Measurements from ENCODE around the gene CHST13.

CHST13 gene

GRCh38 chr3:126480861-126481260 lies 43.1 kb upstream of the CHST13 start:
- H3K4me1 ChIP-seq (ENCODE audit: control insufficient read depth in 1 of 2, insufficient read depth in 2 of 2, low read length in 2 of 2), result peaks cover 2 to 10% of the 10 kb centered on the region in 2 donors
- no peak overlapping the region for H3K4me3 ChIP-seq (ENCODE audit: low read depth in 1 of 2, low read length in 2 of 2)
- no peak overlapping the region for H3K27ac ChIP-seq (ENCODE audit: low read depth, low read length)
- no peaks in the 10 kb centered on the region for H3K36me3 ChIP-seq (ENCODE audit: control insufficient read depth in 1 of 2, insufficient read depth in 2 of 2, low read length in 2 of 2)
- H3K27me3 ChIP-seq (ENCODE audit: control insufficient read depth in 1 of 2, insufficient read depth in 2 of 2, low read length in 2 of 2), result no peaks in the 10 kb centered on the region
- H3K9ac ChIP-seq (ENCODE audit: low read depth in 1 of 2, low read length in 2 of 2), result no peak overlapping the region
- H3K9me3 ChIP-seq (ENCODE audit: control insufficient read depth in 1 of 2, low read length in 2 of 2), result no peaks in the 10 kb centered on the region

- peaks cover 0 to 6% of the 10 kb centered on the region in 2 donors for H3K4me1 ChIP-seq (ENCODE audit: control insufficient read depth in 1 of 2, insufficient read depth in 2 of 2, low read length in 2 of 2)
- no peaks in the 10 kb centered on the region for H3K9me3 ChIP-seq (ENCODE audit: control insufficient read depth in 1 of 2, low read length in 2 of 2)
- H3K4me3 ChIP-seq (ENCODE audit: low read depth in 1 of 2, low read length in 2 of 2), result no peak overlapping the region
- no peak overlapping the region for H3K9ac ChIP-seq (ENCODE audit: low read depth in 1 of 2, low read length in 2 of 2)
- H3K36me3 ChIP-seq (ENCODE audit: control insufficient read depth in 1 of 2, insufficient read depth in 2 of 2, low read length in 2 of 2), result no peaks in the 10 kb centered on the region
- no peak overlapping the region for H3K27ac ChIP-seq (ENCODE audit: low read depth, low read length)
- no peaks in the 10 kb centered on the region for H3K27me3 ChIP-seq (ENCODE audit: control insufficient read depth in 1 of 2, insufficient read depth in 2 of 2, low read length in 2 of 2)
Measured at GRCh38 chr3:126481808-126482502, 42.0 kb upstream of the CHST13 start.

DNA sequence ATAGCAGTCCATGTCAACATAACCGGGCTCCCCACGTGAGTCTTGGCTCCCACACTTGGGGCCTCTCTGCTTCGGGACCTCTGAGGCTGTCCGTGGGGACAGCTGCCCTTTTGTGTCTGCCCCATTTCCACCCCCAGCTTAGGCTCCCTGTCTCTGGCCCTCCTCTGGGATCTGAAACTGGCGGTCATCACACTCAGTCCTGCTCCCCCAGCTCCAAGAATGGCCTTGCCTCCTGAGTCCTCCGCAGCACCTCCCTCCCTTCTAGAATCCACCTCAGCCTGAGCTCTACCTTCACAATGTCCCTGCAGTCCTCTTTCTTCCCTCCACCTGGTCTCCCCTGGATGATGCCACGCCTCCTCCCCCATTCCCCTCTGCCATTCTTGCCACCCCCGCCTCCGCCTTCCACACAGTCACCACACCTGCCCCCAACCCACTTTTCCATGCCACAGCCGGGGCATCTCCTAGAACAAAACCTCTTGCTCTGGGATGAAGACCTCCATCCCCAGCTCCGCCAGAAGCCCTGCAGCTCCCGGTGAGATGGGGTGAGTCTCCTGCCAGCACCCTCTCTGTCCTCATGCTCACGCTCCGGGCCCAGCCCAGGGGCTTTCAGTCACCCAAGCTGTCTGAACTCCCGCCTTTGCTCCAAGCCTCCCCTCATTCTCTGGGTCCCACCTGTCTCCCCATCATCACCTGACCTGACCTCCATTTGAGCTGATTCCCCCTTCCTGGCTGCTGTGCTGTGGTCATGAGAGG lies 41.3 kb upstream of the CHST13 start:
- Histone ChIP-seq H3K27ac (ENCODE audit: low read depth, low read length) (no peak overlapping the region), H3K27me3 (ENCODE audit: control insufficient read depth in 1 of 2, insufficient read depth in 2 of 2, low read length in 2 of 2) (no peaks in the 10 kb centered on the region), H3K4me3 (ENCODE audit: low read depth in 1 of 2, low read length in 2 of 2) (no peak overlapping the region), H3K4me1 (ENCODE audit: control insufficient read depth in 1 of 2, insufficient read depth in 2 of 2, low read length in 2 of 2) (peaks cover 0 to 6% of the 10 kb centered on the region in 2 donors), H3K9me3 (ENCODE audit: control insufficient read depth in 1 of 2, low read length in 2 of 2) (no peaks in the 10 kb centered on the region), H3K9ac (ENCODE audit: low read depth in 1 of 2, low read length in 2 of 2) (no peak overlapping the region), H3K36me3 (ENCODE audit: control insufficient read depth in 1 of 2, insufficient read depth in 2 of 2, low read length in 2 of 2) (no peaks in the 10 kb centered on the region)

- Histone ChIP-seq H3K4me1 (ENCODE audit: control insufficient read depth in 1 of 2, insufficient read depth in 2 of 2, low read length in 2 of 2) (peaks cover 0 to 6% of the 10 kb centered on the region in 2 donors), H3K9me3 (ENCODE audit: control insufficient read depth in 1 of 2, low read length in 2 of 2) (no peaks in the 10 kb centered on the region), H3K36me3 (ENCODE audit: control insufficient read depth in 1 of 2, insufficient read depth in 2 of 2, low read length in 2 of 2) (no peaks in the 10 kb centered on the region), H3K4me3 (ENCODE audit: low read depth in 1 of 2, low read length in 2 of 2) (no peak overlapping the region), H3K27me3 (ENCODE audit: control insufficient read depth in 1 of 2, insufficient read depth in 2 of 2, low read length in 2 of 2) (no peaks in the 10 kb centered on the region), H3K9ac (ENCODE audit: low read depth in 1 of 2, low read length in 2 of 2) (no peak overlapping the region), H3K27ac (ENCODE audit: low read depth, low read length) (no peak overlapping the region)
Measured at GRCh38 chr3:126483321-126483761, 40.6 kb upstream of the CHST13 start.

GRCh38 chr3:126484148-126484547 lies 39.8 kb upstream of the CHST13 start:
- Histone ChIP-seq H3K4me1 (ENCODE audit: control insufficient read depth in 1 of 2, insufficient read depth in 2 of 2, low read length in 2 of 2) (peaks cover 0 to 6% of the 10 kb centered on the region in 2 donors), H3K36me3 (ENCODE audit: control insufficient read depth in 1 of 2, insufficient read depth in 2 of 2, low read length in 2 of 2) (no peaks in the 10 kb centered on the region), H3K4me3 (ENCODE audit: low read depth in 1 of 2, low read length in 2 of 2) (no peak overlapping the region), H3K27me3 (ENCODE audit: control insufficient read depth in 1 of 2, insufficient read depth in 2 of 2, low read length in 2 of 2) (no peaks in the 10 kb centered on the region), H3K27ac (ENCODE audit: low read depth, low read length) (no peak overlapping the region), H3K9ac (ENCODE audit: low read depth in 1 of 2, low read length in 2 of 2) (no peak overlapping the region), H3K9me3 (ENCODE audit: control insufficient read depth in 1 of 2, low read length in 2 of 2) (no peaks in the 10 kb centered on the region)

DNA sequence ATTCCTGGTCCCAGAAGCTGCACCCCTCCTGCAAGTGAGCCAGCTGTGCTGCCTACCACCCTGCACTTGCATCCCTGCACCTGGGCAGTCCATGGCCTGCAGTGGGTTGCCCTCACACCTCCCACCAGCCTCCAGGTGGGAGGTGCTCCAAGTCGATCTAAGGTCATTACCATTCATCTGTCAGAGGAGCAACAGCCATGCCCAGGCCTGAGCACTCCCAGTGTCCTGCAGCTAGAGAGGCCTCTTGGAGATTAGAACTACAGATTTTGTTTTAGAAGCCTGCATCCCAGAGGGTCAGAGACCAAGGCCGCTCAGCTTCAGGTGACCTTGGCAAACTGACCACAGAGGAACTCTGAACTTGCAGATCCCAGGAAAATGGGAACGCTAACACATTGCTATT lies 39.3 kb upstream of the CHST13 start:
- peaks cover 0 to 6% of the 10 kb centered on the region in 2 donors for H3K4me1 ChIP-seq (ENCODE audit: control insufficient read depth in 1 of 2, insufficient read depth in 2 of 2, low read length in 2 of 2)
- H3K36me3 ChIP-seq (ENCODE audit: control insufficient read depth in 1 of 2, insufficient read depth in 2 of 2, low read length in 2 of 2), result no peaks in the 10 kb centered on the region
- no peak overlapping the region for H3K4me3 ChIP-seq (ENCODE audit: low read depth in 1 of 2, low read length in 2 of 2)
- H3K9ac ChIP-seq (ENCODE audit: low read depth in 1 of 2, low read length in 2 of 2), result no peak overlapping the region
- H3K27me3 ChIP-seq (ENCODE audit: control insufficient read depth in 1 of 2, insufficient read depth in 2 of 2, low read length in 2 of 2), result no peaks in the 10 kb centered on the region
- H3K9me3 ChIP-seq (ENCODE audit: control insufficient read depth in 1 of 2, low read length in 2 of 2), result no peaks in the 10 kb centered on the region
- H3K27ac ChIP-seq (ENCODE audit: low read depth, low read length), result no peak overlapping the region

- Histone ChIP-seq H3K9me3 (ENCODE audit: control insufficient read depth in 1 of 2, low read length in 2 of 2) (no peaks in the 10 kb centered on the region), H3K36me3 (ENCODE audit: control insufficient read depth in 1 of 2, insufficient read depth in 2 of 2, low read length in 2 of 2) (no peaks in the 10 kb centered on the region), H3K4me3 (ENCODE audit: low read depth in 1 of 2, low read length in 2 of 2) (no peak overlapping the region), H3K4me1 (ENCODE audit: control insufficient read depth in 1 of 2, insufficient read depth in 2 of 2, low read length in 2 of 2) (peaks cover 0 to 6% of the 10 kb centered on the region in 2 donors), H3K27me3 (ENCODE audit: control insufficient read depth in 1 of 2, insufficient read depth in 2 of 2, low read length in 2 of 2) (no peaks in the 10 kb centered on the region), H3K9ac (ENCODE audit: low read depth in 1 of 2, low read length in 2 of 2) (no peak overlapping the region), H3K27ac (ENCODE audit: low read depth, low read length) (no peak overlapping the region)
Measured at GRCh38 chr3:126485176-126485897, 38.6 kb upstream of the CHST13 start.

- Histone ChIP-seq H3K36me3 (ENCODE audit: control insufficient read depth in 1 of 2, insufficient read depth in 2 of 2, low read length in 2 of 2) (no peaks in the 10 kb centered on the region), H3K9ac (ENCODE audit: low read depth in 1 of 2, low read length in 2 of 2) (no peak overlapping the region), H3K4me1 (ENCODE audit: control insufficient read depth in 1 of 2, insufficient read depth in 2 of 2, low read length in 2 of 2) (peaks cover 0 to 6% of the 10 kb centered on the region in 2 donors), H3K27me3 (ENCODE audit: control insufficient read depth in 1 of 2, insufficient read depth in 2 of 2, low read length in 2 of 2) (no peaks in the 10 kb centered on the region), H3K9me3 (ENCODE audit: control insufficient read depth in 1 of 2, low read length in 2 of 2) (no peaks in the 10 kb centered on the region), H3K27ac (ENCODE audit: low read depth, low read length) (no peak overlapping the region), H3K4me3 (ENCODE audit: low read depth in 1 of 2, low read length in 2 of 2) (no peak overlapping the region)
Measured at GRCh38 chr3:126485956-126486355, 38.0 kb upstream of the CHST13 start.

DNA sequence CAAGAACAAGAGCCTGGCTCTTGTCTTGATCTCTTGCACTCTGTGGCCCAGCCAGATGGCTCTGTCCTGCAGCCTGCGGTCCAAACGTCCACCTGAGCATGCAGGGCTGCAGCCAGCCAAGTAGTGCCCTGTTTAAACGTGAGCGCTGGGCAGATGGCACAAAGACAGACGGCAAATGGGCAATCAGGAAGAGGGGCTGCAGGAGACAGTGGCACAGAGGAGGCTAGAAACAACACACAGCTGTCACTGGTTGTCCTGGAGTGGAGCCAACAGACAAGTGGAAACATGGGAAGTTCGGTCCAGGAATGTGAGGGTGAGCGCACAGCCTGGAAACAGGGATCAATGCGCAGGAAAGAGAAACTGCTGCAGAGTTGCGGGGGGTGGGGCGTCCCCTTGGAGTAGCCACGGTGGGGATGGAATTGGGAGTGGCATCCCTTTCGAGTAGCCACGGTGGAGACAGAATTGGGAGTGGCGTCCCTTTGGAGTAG lies 37.6 kb upstream of the CHST13 start:
- H3K4me3 ChIP-seq (ENCODE audit: low read depth in 1 of 2, low read length in 2 of 2), result no peak overlapping the region
- H3K27ac ChIP-seq (ENCODE audit: low read depth, low read length), result no peak overlapping the region
- no peak overlapping the region for H3K9ac ChIP-seq (ENCODE audit: low read depth in 1 of 2, low read length in 2 of 2)
- peaks cover 0 to 6% of the 10 kb centered on the region in 2 donors for H3K4me1 ChIP-seq (ENCODE audit: control insufficient read depth in 1 of 2, insufficient read depth in 2 of 2, low read length in 2 of 2)
- H3K27me3 ChIP-seq (ENCODE audit: control insufficient read depth in 1 of 2, insufficient read depth in 2 of 2, low read length in 2 of 2), result no peaks in the 10 kb centered on the region
- H3K9me3 ChIP-seq (ENCODE audit: control insufficient read depth in 1 of 2, low read length in 2 of 2), result no peaks in the 10 kb centered on the region
- no peaks in the 10 kb centered on the region for H3K36me3 ChIP-seq (ENCODE audit: control insufficient read depth in 1 of 2, insufficient read depth in 2 of 2, low read length in 2 of 2)
